Panc1 (cell line): ENCODE data around the gene GPR156. TPM values are rescaled to one million over a fixed set of nuclear protein-coding genes. Genes with fewer than 3 reads are reported as not detected.
"Not testable (repeated sequence)": the region's sequence is repeated elsewhere in the genome, so short reads cannot be mapped to it uniquely, and the experiment has no call there.

ENCODE experiments used
- ATAC-seq: fragments of 200-7000 bp; cut with Tn5 transposase; 2 replicates; pipeline ENCODE4 v1.9.1; 2020; ENCODE audit warnings: mild to moderate bottlenecking, moderate library complexity
- BruUV-seq: library from RNA; stranded (reverse); fragments of 400-500 nt; replicated peaks from 2 replicates; lab custom pipeline; 2021; lab: Mats Ljungman, UMichigan
- CTCF ChIA-PET: fragments of 300-600 bp; sonication (Branson Sonifier 250); formaldehyde crosslinking; loops from one replicate; lab custom pipeline; 2022; ENCODE audit warnings: antibody characterized with exemption; lab: Charles Lee
- POLR2A ChIA-PET: fragments of 300-600 bp; sonication (Branson Sonifier 250); formaldehyde crosslinking; loops from one replicate; lab custom pipeline; 2022; ENCODE audit warnings: antibody characterized with exemption; lab: Charles Lee
- DNase-seq: peaks from one replicate; pipeline ENCODE4 v3.0.0-alpha.2; 2010; ENCODE audit warnings: low read depth, low spot score
- H3K27ac ChIP-seq: 2 replicates; pipeline ENCODE4 v1.5.1; 2011; ENCODE audit warnings: mild to moderate bottlenecking, low read length, inconsistent platforms
- H3K27me3 ChIP-seq: fragments of 200-500 bp; sonication (Bioruptor generic); 2 replicates; pipeline ENCODE4 v1.6.0; 2014; ENCODE audit warnings: low read length, inconsistent platforms; ENCODE audit not compliant: control insufficient read depth, insufficient read depth
- H3K36me3 ChIP-seq: fragments of 200-500 bp; sonication (Bioruptor generic); 2 replicates; pipeline ENCODE4 v1.5.1; 2014; ENCODE audit warnings: inconsistent platforms, mild to moderate bottlenecking, low read length, moderate library complexity; ENCODE audit not compliant: control insufficient read depth, insufficient read depth
- H3K4me1 ChIP-seq: 2 replicates; pipeline ENCODE4 v1.5.1; 2011; ENCODE audit warnings: inconsistent platforms, mild to moderate bottlenecking, low read length, moderate library complexity; ENCODE audit not compliant: control insufficient read depth, insufficient read depth
- H3K4me3 ChIP-seq, 2 experiments: 2 replicates each; pipeline ENCODE4 v1.5.1; 2011 to 2012; ENCODE audit warnings: low read depth in 2 of 2, low read length in 2 of 2, mild to moderate bottlenecking in 2 of 2, inconsistent platforms in 1 of 2, moderate library complexity in 1 of 2
- H3K9me3 ChIP-seq: fragments of 200-500 bp; sonication (Bioruptor generic); 2 replicates; pipeline ENCODE4 v1.5.1; 2014; ENCODE audit warnings: low read depth, mild to moderate bottlenecking, inconsistent platforms, low read length, moderate library complexity; ENCODE audit not compliant: control insufficient read depth, insufficient read depth
- CTCF ChIP-seq: fragments of 450-650 bp; IDR thresholded peaks from 2 replicates; pipeline ENCODE4 v1.5.1; 2017; ENCODE audit warnings: mild to moderate bottlenecking
- POLR2AphosphoS5 ChIP-seq: IDR thresholded peaks from 2 replicates; pipeline ENCODE4 v1.6.1; 2012; ENCODE audit warnings: mild to moderate bottlenecking, low read depth, low read length, moderate library complexity
- REST ChIP-seq, 2 experiments: IDR thresholded peaks; 2 replicates each; pipeline ENCODE4 v1.6.1; 2011 to 2012; ENCODE audit warnings: low read depth in 2 of 2, control low read depth in 1 of 2, low read length in 1 of 2, mild to moderate bottlenecking in 1 of 2, moderate library complexity in 1 of 2; ENCODE audit not compliant: insufficient read depth in 1 of 2
- SIN3A ChIP-seq: IDR thresholded peaks from 2 replicates; pipeline ENCODE4 v1.6.1; 2012; ENCODE audit warnings: low read depth, mild to moderate bottlenecking, low read length, moderate library complexity, borderline replicate concordance; ENCODE audit not compliant: insufficient read depth
- TCF7L2 ChIP-seq: IDR thresholded peaks from 2 replicates; pipeline ENCODE4 v1.6.1; 2011; ENCODE audit warnings: mild to moderate bottlenecking, low read depth, low read length, inconsistent platforms
- in situ Hi-C: cut with HindIII; loops from 2 replicates; pipeline ENCODE4 v1.10.0; 2016; ENCODE audit warnings: low sequenced_read_pairs, low pct_unique_long_range_greater_than_20kb
- intact Hi-C: fragments of 100-400 bp; cut with micrococcal nuclease; formaldehyde crosslinking; loops from one replicate; pipeline ENCODE4 v1.10.0; 2022; ENCODE audit not compliant: unreplicated experiment
- total RNA-seq: library from RNA; stranded (reverse); gene quantifications from one replicate; pipeline ENCODE4 v1.2.1, GENCODE V29; 2021; ENCODE audit not compliant: unreplicated experiment

Gene GPR156
- total RNA-seq, 1 experiment from 2014 or later: 0.39 TPM

DNA sequence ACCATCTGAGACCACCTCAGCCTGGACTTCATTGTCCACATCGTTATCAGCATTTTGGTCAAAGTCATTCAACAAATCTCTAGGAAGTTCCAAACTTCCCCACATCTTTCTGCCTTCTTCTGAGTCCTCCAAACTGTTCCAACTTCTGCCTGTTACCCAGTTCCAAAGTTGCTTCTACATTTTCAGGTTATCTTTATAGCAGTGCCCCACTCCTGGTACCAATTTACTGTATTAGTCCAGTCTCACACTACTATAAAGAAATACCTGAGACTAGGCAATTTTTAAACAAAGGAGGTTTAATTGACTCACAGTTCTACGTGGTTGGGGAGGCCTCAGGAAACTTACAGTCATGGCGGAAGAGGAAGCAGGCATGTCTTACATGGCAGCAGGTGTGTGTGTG, 129.3 kb downstream of the GPR156 start:
- H3K9me3 ChIP-seq, CTCF ChIA-PET, in situ Hi-C loops, ATAC-seq, DNase-seq, H3K4me1 ChIP-seq, BruUV-seq, H3K4me3 ChIP-seq, H3K27ac ChIP-seq, H3K36me3 ChIP-seq, intact Hi-C loops, H3K27me3 ChIP-seq, POLR2A ChIA-PET: not testable (repeated sequence)

DNA sequence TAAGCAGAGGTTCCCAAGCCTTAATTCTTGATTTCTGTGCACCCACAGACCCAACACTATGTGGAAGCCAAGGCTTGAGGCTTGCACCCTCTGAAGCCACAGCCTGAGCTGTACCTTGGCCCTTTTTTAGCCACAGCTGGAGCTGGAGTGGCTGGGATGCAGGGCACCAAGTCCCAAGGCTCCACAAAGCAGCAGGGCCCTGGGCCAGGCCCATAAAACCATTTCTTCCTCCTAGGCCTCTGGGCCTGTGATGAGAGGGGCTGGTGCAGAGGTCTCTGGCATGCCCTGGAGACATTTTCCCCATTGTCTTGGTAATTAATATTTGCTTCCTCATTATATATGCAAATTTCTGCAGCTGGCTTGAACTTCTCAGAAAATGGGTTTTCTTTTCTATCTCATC, 129.9 kb downstream of the GPR156 start:
- Histone ChIP-seq H3K27me3 (no peaks in the 10 kb centered on the region), H3K9me3 (peaks cover 5% of the 10 kb centered on the region; the same call in 1 of the 2 replicates), H3K27ac (no peak overlapping the region), H3K4me3 (no peak overlapping the region), H3K36me3 (no peaks in the 10 kb centered on the region), H3K4me1 (no peaks in the 10 kb centered on the region)
- ChIA-PET CTCF (no interaction called here), POLR2A (no interaction called here)
- no peak for TF ChIP-seq SIN3A
- no peak for TF ChIP-seq TCF7L2
- TF ChIP-seq CTCF: no peak
- no peak for TF ChIP-seq REST (IDR thresholded peaks at IDR 0.05; ENCODE audit: insufficient read depth in 1 of 2, low read depth in 2 of 2, low read length in 1 of 2)
- TF ChIP-seq POLR2AphosphoS5: no peak
- DNase-seq (no peak), ATAC-seq (no peak)
- intact Hi-C loops: no loop called here
- BruUV-seq: no TSS peak
- in situ Hi-C loops: no loop called here

DNA sequence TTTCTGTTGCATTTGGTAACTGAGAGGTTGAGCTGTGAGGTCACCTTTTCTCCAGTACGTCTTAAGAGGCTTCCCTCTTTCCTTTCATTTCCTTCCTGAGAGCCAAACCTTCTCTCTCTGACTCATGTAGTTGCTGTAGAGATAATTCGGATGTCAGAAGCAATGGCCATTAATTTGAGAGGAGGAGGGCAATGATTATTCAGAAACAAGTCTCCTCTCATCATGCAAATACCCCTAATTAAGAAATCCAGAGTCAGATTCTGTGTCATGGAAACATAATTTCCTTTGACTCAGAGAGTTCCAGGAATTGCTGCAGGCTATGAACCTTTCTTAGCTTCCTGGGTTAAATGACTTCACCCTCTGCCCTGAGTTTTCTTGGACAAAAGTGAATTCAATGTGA, 131.7 kb downstream of the GPR156 start:
- peaks cover 5% of the 10 kb centered on the region; the same call in 1 of the 2 replicates for H3K9me3 ChIP-seq
- no peak overlapping the region for H3K27ac ChIP-seq
- no peak overlapping the region for H3K4me3 ChIP-seq
- POLR2A ChIA-PET: no interaction called here
- H3K4me1 ChIP-seq: no peaks in the 10 kb centered on the region
- CTCF ChIA-PET: no interaction called here
- BruUV-seq: no TSS peak
- TF ChIP-seq REST (IDR thresholded peaks at IDR 0.05; ENCODE audit: insufficient read depth in 1 of 2, low read depth in 2 of 2, low read length in 1 of 2) (no peak), TCF7L2 (no peak), POLR2AphosphoS5 (no peak), CTCF (no peak), SIN3A (no peak)
- in situ Hi-C loops (no loop called here), intact Hi-C loops (no loop called here)
- no peak for ATAC-seq
- no peak for DNase-seq
- no peaks in the 10 kb centered on the region for H3K27me3 ChIP-seq
- no peaks in the 10 kb centered on the region for H3K36me3 ChIP-seq
